Measurements from ENCODE around the gene REPS1. TPM values are rescaled to one million over a fixed set of nuclear protein-coding genes. Genes with fewer than 3 reads are reported as not detected.

Gene REPS1
- polyA plus RNA-seq, 1 experiment = 27.2 TPM

- H3K36me3 ChIP-seq (ENCODE audit: control insufficient read depth, insufficient read depth, low read length) = no peaks in the 10 kb centered on the region
- H3K4me3 ChIP-seq (ENCODE audit: low read depth, low read length) = no peak overlapping the region
- TF ChIP-seq, protein P1, sequence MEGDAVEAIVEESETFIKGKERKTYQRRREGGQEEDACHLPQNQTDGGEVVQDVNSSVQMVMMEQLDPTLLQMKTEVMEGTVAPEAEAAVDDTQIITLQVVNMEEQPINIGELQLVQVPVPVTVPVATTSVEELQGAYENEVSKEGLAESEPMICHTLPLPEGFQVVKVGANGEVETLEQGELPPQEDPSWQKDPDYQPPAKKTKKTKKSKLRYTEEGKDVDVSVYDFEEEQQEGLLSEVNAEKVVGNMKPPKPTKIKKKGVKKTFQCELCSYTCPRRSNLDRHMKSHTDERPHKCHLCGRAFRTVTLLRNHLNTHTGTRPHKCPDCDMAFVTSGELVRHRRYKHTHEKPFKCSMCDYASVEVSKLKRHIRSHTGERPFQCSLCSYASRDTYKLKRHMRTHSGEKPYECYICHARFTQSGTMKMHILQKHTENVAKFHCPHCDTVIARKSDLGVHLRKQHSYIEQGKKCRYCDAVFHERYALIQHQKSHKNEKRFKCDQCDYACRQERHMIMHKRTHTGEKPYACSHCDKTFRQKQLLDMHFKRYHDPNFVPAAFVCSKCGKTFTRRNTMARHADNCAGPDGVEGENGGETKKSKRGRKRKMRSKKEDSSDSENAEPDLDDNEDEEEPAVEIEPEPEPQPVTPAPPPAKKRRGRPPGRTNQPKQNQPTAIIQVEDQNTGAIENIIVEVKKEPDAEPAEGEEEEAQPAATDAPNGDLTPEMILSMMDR (IDR thresholded peaks at IDR 0.05; ENCODE audit: insufficient read depth, low read depth, low read length) = no peak
- DNase-seq (ENCODE audit: low read depth) = no peak
- ChIA-PET CTCF (no interaction called here), POLR2A (no interaction called here)
- H3K27me3 ChIP-seq (ENCODE audit: control insufficient read depth, insufficient read depth, low read length) = no peaks in the 10 kb centered on the region
Measured at GRCh38 chr6:138931660-138932059, 56.4 kb downstream of the REPS1 start.

DNA sequence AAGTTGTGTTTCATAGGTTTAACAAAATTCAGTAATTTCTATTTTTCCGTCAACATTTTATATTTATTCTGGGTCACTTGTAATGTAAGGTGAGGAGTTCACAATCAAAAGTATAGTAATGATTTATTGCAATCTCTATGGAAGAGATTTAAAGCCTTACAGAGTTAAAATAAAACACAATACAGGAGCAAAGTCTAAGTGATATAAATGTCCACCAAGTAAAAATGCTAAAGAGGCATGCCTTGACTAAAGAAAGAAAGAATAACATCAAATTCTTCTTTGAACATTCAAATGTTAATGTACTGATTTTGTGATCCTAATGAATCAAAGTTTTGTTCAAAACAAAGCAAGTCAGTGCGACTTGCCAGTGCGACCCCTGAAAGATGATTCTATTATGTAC is 61.5 kb downstream of the REPS1 start:
- Histone ChIP-seq H3K27me3 (ENCODE audit: control insufficient read depth, insufficient read depth, low read length) (no peaks in the 10 kb centered on the region), H3K36me3 (ENCODE audit: control insufficient read depth, insufficient read depth, low read length) (no peaks in the 10 kb centered on the region), H3K4me3 (ENCODE audit: low read depth, low read length) (no peak overlapping the region)
- TF ChIP-seq, protein P1 (IDR thresholded peaks at IDR 0.05; ENCODE audit: insufficient read depth, low read depth, low read length) = no peak
- POLR2A ChIA-PET = no interaction called here
- CTCF ChIA-PET = no interaction called here
- no peak for DNase-seq (ENCODE audit: low read depth)

GRCh38 chr6:138925806-138926205 is 62.2 kb downstream of the REPS1 start:
- Histone ChIP-seq H3K36me3 (ENCODE audit: control insufficient read depth, insufficient read depth, low read length) (no peaks in the 10 kb centered on the region), H3K4me3 (ENCODE audit: low read depth, low read length) (no peak overlapping the region), H3K27me3 (ENCODE audit: control insufficient read depth, insufficient read depth, low read length) (no peaks in the 10 kb centered on the region)
- no peak for DNase-seq (ENCODE audit: low read depth)
- ChIA-PET POLR2A (no interaction called here), CTCF (no interaction called here)
- TF ChIP-seq, protein P1 (IDR thresholded peaks at IDR 0.05; ENCODE audit: insufficient read depth, low read depth, low read length) = no peak

DNA sequence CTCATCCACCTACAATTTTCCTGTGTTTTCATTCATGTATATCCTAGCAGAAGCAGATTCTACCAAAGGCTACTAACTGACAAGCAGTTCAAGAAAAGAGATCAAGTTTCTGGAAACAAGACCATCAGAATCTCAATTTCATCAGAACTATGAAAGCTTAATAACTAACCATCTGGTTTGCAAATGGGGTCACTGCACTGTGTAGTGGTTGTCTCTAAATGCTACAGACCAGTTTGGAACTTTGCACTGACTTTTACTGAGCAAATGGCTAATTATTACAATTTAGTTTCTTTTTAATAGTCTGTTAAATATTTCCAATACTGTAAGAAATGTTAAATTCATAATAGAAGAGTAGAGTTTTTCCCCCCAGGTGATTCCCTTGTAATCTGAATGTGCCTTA is 64.5 kb downstream of the REPS1 start:
- H3K27me3 ChIP-seq (ENCODE audit: control insufficient read depth, insufficient read depth, low read length) = no peaks in the 10 kb centered on the region
- TF ChIP-seq, protein P1 (IDR thresholded peaks at IDR 0.05; ENCODE audit: insufficient read depth, low read depth, low read length) = no peak
- H3K4me3 ChIP-seq (ENCODE audit: low read depth, low read length) = no peak overlapping the region
- POLR2A ChIA-PET = no interaction called here
- no peaks in the 10 kb centered on the region for H3K36me3 ChIP-seq (ENCODE audit: control insufficient read depth, insufficient read depth, low read length)
- DNase-seq (ENCODE audit: low read depth) = no peak
- CTCF ChIA-PET = interaction anchor here (0.6 to 1.3 kb wide), 2 partner anchors 65 to 550 kb away, joined by 3 read pairs; no protein-coding TSS in a partner anchor

DNA sequence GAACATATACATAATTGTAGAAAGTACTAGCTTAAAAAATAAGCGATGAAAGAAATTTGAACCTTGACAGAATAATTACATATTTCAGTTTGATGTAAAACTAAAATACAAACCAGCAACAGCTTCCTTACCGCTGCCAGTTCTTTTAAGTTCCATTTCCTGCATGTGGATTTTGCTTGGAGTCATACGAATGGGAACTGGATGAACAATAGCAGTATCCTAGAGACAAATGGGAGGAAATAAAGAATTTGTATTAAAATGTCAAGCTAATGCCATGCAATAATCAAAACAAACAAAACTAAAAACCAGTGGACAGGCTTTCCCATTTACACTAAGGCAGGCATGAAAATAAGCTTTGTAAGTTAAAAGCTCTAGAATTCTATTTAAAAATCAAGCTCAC is 67.1 kb downstream of the REPS1 start:
- CTCF ChIA-PET = no interaction called here
- no peaks in the 10 kb centered on the region for H3K27me3 ChIP-seq (ENCODE audit: control insufficient read depth, insufficient read depth, low read length)
- H3K36me3 ChIP-seq (ENCODE audit: control insufficient read depth, insufficient read depth, low read length) = peaks cover 2% of the 10 kb centered on the region; the same call in 1 of the 2 replicates
- DNase-seq (ENCODE audit: low read depth) = no peak
- TF ChIP-seq, protein P1 (IDR thresholded peaks at IDR 0.05; ENCODE audit: insufficient read depth, low read depth, low read length) = no peak
- POLR2A ChIA-PET = no interaction called here
- H3K4me3 ChIP-seq (ENCODE audit: low read depth, low read length) = no peak overlapping the region
